ENCODE data around the gene PBX3.

PBX3 gene

DNA sequence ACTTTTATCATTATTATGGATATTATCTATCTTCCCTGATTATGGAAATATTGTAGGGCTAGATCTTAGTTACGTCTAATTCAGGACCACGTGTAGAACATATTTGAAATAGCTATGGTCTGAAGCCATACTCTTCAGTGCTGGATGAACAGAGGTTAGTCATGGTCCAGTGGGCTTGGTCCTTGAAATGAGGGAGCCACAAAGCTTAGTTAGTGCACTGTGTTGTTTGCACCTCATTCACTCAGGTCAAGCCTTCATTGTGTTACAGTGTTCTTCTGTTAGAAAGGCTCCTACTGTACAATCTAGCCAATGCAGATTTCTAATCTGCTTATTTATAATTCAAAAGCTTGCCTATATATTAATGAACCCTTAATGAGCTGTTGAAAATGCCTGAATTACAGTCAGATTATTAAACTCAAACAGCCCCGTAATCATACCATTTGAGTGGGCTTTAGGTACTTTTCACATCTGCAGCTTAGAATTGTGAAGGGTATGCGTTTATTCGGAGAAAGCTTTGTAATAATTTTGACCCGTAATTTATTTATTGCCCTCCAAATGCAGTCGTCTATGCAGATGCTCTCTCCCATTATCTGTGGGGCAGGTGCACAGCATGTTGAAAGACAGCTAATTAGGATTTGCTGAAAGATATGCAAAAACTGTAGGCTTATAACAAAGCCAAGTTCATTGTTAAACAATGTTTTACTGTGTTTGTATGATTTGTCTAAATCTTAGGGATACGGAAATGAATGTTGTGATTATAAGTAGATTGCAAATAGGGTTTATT lies 164.9 kb downstream of the PBX3 start:
- no peak for DNase-seq

- no peak for DNase-seq
Observed at GRCh38 chr9:125912667-125913066, 165.5 kb downstream of the PBX3 start.

GRCh38 chr9:125913551-125913950 lies 166.4 kb downstream of the PBX3 start:
- DNase-seq = no peak

DNA sequence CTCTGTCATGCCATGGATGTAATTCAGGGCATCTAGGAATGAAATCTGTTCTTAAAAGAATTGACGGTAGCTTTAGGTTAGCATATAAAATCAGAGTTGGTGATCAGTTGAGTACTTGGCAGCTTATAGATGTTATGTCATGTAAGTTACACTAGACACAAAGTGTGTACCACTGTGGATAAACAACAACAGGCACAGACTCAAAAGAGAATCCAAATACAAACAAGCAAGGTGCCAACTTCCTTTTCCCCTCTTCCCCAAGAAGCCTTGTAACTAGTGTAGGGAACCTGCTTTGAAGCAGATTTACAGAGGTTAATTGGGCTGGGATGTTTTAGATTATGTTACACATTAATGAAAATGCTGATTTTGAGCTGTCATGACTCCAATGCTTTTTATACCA lies 167.2 kb downstream of the PBX3 start:
- DNase-seq = no peak

DNA sequence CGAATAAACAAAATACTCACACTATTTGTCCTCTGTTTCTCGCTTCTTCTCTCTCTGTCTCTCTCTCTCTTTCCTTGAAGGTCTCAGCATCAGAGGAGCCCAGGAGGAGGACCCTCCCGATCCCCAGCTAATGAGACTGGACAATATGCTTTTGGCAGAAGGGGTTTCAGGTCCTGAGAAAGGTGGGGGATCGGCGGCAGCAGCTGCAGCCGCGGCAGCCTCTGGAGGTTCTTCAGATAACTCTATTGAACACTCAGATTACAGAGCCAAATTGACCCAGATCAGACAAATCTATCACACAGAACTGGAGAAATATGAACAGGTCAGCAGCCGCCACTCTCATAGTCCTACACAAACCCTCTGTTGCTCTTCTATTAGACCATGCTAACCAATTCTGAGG lies 168.4 kb downstream of the PBX3 start:
- DNase-seq = no peak

DNA sequence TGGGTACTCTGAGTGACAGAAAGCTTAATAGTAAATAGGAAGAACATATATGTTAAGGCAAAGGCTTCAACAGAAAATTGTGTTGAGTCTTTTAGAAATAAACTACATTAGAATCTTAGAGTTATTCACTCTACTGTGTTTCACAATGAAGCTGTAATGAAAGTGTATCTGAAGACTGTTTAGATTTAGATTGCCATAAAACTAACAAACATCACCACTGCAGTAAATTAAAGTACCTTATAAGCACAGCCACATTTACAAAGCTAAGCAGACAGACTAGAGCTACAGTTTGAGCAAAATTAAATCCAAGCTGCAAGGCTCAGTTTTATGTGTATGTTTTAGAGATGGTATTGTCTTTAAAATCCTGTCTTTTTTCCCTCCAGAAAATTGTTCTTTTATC lies 172.4 kb downstream of the PBX3 start:
- no peak for DNase-seq

GRCh38 chr9:125920402-125920801 lies 173.2 kb downstream of the PBX3 start:
- DNase-seq = no peak

DNA sequence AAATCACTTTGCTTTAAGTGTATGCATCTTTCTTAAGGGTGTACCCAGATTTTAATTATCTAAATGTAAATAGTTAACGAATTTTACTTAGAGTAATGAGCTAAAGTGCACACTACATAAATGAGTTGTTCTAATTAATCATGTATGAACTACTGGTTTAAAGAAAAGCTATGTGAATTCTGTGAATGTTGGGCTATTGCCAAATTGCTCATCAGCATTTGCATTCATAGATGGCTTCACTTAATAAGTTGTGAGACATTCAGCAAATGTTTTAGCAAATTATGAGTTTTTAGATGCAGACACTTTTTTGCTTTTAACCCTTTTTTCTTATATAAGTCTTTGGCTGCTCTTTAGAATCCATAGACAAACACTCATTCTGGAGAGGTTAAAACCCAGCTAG lies 175.7 kb downstream of the PBX3 start:
- no peak for DNase-seq

DNA sequence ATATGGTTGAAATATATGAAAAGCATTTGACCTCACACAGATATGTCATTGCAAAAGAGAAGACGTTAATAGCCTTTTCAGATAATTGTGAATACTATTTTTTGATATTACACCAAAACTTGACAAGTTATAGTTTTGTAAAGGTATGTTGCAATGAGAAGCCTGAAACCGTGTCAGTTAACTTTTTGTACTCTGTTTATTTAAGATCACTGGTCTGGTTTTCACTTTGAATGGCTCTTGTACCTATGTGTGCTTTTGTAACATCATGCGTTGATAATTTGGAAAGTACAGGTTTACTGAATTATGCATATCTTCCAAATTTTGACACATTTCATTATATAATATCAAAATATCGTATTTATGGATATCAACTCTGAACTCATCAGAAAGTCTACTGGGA lies 177.2 kb downstream of the PBX3 start:
- no peak for DNase-seq

GRCh38 chr9:125926936-125927335 lies 179.8 kb downstream of the PBX3 start:
- DNase-seq = no peak

DNA sequence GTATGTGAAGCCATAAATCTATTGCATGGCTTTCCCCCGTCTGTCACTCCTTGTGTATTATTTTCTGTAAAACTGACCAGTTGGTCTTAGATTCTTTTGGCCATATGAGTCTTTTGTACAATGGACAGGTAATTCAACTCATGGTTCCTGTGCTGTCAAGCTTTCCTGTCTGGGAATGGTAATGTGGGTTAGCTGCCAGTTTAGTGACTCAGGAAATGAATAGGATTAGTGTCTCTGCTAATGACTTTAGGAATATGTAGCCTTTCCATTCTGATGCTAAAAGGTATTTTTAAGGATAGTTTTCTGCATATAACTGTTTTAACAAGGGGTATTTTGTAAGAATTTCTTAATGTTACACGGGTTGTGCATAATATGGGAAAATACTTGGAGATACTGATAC lies 182.7 kb downstream of the PBX3 start:
- no peak for DNase-seq

DNA sequence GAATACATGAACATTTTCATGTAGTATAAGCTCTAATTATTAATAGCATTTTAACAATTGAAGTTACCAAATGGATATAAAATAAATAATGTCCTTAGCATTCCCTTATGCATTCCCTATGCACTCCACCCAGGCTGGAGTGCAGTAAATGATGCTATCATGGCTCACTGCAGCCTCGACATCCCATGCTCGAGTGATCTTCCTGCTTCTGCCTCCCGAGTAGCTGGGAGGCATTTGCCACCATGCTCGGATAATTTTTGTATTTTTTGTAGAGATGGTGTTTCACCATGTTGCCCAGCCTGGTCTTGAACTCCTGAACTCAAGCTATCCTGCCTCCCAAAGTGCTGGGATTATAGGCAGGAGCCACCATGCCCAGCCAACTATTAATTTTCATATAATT lies 184.0 kb downstream of the PBX3 start:
- no peak for DNase-seq

- DNase-seq = no peak
Observed at GRCh38 chr9:125932012-125932411, 184.8 kb downstream of the PBX3 start.

DNA sequence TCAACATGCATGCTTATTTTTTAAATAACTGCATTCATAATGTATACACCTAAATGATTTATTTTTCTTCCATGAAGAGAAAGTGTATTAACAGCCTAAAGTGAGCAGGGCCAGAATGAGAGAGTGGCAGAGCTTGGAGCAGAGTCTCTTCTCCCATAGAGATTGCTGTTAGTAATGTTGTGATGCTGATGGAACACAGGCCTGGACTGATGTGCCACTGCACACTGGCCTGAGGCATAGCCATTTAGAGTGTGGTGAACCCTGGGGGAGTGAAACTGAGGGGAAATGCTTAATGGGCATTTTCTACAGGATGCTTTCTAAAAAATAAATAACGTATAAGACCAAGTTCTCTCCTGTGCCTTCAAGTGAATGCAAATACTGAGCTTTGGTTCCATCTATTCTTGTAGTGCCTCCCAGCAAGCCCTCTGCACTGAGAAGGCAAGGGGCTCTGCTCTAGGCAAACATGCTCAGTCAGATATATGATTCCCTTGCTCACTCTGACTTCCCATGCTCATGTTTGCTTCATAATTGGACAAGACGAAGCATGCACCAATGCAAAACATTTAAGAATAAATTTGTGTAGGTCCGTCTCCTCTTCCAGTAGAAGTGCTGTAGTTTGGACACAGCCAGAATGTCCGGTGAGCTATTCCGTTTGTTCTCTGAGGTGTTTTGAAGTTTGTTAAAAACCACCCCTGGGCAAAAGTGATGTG lies 185.7 kb downstream of the PBX3 start:
- DNase-seq = no peak

DNA sequence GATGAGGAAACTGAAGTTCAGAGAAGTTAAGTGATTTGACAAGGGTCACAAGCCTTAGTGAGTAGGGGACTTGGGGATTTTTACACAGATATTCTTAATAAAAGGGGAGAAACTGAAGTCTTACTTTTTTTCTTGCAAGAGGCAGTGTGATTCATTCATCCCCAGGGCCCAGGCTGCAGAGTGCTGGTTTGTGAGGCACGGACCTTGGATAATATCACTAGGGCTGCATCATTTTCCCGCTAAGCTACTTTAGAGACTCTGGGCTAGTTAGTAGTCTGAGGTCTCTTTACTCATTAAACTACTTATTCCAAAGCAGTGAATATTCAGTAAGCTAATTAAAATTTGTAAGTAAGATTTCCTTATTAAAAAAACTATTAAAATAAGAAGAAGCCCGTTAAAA lies 195.0 kb downstream of the PBX3 start:
- no peak for DNase-seq

DNA sequence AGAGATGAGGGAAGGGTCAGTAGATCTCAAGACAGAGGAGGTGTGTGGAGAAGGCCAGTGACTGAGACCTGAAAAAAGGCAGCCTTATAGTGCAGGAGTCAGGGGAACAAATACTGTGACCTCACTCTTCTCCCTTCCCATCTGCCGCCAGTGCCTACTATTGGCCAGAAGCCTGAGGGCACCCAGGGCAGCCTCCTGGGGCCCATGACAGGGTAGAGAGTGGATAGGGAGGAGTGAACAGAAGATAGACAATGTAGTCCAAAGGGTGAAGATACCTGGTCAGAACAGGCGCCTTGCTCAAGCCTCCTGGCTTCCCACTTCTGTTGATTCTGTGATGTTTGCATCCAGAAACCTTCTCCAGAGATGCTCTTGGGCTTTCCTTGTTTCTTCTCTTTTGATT lies 196.7 kb downstream of the PBX3 start:
- DNase-seq = no peak

GRCh38 chr9:125946397-125946796 lies 199.2 kb downstream of the PBX3 start:
- DNase-seq = no peak

DNA sequence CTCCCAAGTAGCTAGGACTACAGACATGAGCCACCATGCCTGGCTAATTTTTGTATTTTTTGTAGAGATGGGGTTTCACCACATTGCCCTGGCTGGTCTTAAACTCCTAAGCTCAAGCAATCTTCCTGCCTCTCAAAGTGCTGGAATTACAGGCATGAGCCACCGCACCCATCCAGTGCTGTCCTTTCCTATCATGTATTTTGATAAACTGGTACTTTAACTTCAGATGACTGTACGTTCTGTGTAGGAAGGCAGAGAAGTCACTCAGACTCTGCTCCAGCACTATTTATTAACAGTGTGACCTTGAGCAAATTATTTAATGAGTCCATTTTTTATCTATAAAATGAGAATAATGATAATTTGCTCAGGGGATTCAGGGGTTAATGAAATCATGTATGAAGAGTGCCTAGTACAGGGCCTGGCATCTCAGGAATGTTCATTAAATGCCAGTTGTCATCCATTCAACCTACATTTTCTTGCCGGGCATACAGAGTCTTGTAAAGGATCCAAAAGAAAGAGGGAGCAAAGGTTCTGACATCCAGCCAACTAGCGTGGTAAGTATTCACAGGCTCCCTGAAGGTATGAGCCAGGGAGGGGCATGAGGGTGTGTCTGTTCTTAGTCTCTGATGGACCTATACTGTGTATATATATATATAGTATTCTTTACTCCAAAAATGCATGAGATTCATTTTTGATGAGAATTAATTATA lies 201.9 kb downstream of the PBX3 start:
- no peak for DNase-seq

DNA sequence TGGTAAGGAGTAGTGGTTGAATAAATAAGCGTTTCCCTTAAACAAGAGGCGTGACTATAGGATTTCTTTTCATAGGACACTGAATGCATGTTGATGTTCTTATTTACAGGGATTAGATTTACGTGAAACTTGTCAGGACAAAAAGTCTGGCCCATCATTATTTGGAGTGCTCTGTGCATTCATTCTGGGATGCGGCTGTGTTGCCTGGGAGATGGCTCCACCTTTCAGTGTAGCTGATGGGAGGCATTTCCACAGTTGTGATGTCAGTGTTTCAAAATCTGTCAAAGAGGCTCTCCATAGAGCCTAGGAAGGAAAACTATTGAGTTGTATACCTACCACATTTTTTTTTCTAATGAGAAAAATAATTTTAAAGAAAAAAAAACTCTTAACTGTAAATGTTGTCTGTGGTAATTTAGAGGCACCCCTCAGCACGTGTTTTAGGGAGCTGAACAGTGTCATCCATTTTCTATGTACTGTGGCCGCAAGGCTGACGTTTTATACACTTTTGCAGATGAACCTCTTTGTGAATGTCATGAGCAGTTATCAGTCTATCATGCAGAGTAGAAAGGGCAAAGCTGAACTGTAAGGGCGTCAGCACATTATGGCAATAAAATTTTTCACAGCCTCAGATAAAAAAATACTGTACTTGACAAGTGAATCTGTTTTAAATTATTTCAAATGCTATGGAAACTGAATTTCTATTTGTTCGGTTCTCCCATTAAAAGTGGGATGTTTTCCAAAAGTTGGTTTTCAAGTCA lies 202.7 kb downstream of the PBX3 start:
- no peak for DNase-seq

- DNase-seq = no peak
Observed at GRCh38 chr9:125950880-125951471, 203.8 kb downstream of the PBX3 start.

GRCh38 chr9:125953314-125954019 lies 206.3 kb downstream of the PBX3 start:
- no peak for DNase-seq

- no peak for DNase-seq
Observed at GRCh38 chr9:125956102-125956501, 208.9 kb downstream of the PBX3 start.

Measured in OCI-M1 (cell line).